ENCODE results near the gene GPR68.
"Not testable (repeated sequence)": the region's sequence is repeated elsewhere in the genome, so short reads cannot be mapped to it uniquely, and the experiment has no call there.

Gene GPR68

GRCh38 chr14:91272341-91273272 lies 28.1 kb upstream of the GPR68 start:
- DNase-seq, result no peak

DNA sequence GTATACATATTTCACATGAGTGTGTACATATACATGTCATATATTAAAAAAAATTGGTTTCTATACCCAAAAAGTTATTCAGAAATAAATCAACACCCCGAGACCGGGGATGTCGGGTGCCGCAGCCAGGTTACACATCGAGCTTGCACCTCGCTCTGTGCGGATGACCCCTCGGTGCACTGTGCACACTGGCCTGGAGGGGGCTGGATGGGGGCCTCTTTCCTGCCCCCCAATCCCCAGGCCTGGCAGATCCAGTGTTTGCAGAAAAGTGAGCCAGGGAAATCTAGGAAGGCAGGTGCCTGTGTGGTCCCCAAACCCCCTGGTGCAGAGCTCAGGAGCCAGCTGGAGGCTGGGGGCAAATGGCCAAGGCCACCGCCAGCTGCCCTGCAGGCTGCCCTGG lies 27.1 kb upstream of the GPR68 start:
- no peak for DNase-seq

DNA sequence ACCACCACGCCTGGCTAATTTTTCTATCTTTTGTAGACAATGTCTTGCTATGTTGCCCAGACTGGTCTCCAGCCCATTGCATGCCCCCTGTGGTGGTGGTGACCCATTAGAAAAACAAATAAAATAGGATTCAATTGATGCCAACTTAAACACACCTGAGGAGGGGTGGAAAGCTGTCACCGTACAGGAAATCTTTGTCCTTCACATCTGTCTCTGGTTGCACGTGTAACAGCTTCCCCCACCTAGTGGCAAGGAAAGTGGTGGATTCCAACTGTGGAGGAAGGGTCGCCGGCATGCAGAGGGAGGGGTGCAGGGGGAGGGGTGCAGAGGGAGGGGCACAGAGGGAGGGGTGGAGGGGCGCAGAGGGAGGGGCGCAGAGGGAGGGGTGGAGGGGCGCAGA lies 26.1 kb upstream of the GPR68 start:
- DNase-seq, result no peak

DNA sequence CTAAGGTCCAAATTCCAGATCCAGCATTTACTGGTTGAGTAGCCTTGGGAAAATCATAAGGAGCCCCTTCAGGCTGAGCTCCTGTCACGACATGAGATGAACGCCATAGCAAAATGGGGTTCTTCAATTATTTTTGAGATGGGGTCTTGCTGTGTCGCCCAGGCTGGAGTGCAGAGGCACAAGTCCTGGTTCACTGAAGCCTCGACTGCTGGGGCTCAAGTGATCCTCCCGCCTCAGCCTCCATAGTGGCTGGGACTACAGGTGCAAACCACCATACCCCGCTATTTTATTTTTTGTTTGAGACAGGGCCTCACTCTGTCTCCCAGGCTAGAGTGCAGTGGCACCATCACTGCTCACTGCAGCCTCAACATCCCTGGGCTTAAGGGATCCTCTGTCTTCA lies 25.7 kb upstream of the GPR68 start:
- DNase-seq, result no peak

GRCh38 chr14:91269076-91269991 lies 24.8 kb upstream of the GPR68 start:
- DNase-seq, result no peak

- DNase-seq, result no peak
Observed at GRCh38 chr14:91267965-91268437, 23.5 kb upstream of the GPR68 start.

DNA sequence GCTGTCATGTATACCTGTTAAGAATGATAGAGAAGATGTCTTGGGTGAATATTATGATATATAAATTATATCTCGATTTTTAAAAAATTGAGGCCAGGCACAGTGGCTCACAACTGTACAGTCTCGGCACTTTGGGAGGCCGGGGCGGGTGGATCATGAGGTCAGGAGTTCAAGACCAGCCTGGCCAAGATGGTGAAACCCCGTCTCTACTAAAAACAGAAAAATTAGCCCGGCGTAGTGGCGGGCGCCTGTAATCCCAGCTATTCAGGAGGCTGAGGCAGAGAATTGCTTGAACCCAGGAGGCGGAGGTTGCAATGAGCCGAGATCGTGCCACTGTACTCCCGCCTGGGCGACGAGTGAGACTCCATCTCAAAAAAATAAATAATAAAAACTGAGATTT lies 21.8 kb upstream of the GPR68 start:
- DNase-seq, result not testable (repeated sequence)

GRCh38 chr14:91265404-91265803 lies 20.9 kb upstream of the GPR68 start:
- DNase-seq, result no peak

DNA sequence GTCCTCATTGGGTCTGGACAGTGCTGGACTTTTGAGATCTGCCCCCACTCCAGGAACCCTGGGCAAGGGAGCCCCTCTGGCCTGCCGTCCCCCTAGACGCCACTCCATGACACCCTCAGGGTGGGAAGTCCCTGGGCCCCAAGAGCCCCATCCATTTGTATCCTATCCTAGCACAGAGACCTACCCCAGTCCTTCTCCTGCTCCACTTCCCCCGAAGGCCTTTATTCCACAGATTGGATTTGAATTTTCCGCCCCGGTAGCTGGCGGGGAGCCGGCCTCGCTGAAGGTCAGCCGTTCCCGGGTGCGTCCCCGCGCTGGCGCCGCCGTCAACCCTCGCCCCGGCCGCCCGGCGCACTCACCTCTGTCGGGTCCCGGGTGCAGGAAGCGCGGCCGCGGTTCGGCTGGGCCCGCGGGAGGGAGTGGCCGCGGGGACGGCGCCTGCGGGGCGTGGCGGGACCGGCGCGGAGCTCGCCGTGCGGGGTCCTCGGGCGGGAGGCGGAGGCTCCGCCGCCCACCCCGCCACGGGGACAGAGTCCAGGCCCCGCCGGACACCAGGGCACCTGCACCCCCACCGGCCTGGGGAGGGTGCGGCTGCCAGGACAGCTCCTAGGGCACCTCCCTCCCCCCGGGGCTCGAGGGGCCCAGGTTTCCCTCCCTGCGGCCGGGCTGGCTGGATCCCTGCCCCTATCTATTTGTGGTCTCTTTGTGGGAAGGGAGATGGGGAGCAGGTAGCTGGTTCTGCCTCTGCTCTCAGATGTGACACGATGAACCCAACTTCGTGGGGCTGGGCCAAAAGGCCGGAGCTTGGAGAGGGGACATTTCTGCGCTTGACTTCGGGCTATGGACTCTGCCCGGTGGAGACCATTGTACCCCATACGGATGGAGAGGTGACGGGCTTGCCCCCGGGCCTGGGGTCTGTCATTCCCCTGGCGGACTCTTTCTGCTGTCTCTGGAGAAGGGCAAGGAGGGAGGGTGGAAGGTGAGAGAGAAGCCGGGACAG lies 19.9 kb upstream of the GPR68 start:
- DNase-seq, result no peak

DNA sequence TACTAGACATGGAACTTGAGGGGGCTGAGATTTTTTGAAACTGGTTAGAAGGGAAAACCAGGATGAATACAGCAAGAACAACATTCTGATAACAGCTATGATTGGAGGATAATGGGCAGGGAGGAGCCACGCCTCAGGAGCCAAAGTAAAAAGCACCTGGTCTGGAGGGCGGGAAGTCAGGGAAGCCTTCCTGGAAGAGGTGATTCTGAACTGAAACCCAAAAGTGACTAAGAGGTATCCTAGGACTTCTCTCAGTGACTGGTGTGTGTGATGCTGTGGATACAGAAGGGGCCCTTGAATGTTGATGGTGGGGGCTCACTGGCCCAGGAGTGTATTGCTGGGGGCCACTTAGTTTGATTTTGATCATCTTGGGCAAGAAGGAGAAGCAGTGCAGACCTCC lies 18.8 kb upstream of the GPR68 start:
- DNase-seq, result no peak

DNA sequence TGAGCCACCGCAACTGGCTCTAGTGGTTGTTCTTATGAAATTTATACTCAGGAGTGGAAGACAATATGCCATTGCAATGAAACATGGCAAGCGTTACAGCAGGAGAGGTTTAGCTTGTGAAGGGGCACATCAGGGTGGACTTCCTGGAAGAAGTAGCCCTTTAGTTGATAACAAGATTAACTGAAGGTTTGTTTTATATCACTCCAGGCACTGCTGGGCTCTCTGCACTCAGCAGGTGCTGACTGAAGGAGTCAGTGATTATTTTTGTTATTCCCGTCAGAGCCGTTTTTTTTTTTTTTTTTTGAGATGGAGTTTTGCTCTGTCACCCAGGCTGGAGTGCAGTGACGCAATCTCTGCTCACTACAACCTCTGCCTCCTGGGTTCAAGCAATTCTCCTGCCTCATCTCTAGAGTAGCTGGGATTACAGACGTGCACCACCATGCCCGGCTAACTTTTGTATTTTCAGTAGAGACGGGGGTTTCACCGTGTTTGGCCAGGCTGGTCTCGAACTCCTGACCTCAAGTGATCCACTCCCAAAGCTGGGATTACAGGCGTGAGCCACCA lies 17.6 kb upstream of the GPR68 start:
- no peak for DNase-seq

DNA sequence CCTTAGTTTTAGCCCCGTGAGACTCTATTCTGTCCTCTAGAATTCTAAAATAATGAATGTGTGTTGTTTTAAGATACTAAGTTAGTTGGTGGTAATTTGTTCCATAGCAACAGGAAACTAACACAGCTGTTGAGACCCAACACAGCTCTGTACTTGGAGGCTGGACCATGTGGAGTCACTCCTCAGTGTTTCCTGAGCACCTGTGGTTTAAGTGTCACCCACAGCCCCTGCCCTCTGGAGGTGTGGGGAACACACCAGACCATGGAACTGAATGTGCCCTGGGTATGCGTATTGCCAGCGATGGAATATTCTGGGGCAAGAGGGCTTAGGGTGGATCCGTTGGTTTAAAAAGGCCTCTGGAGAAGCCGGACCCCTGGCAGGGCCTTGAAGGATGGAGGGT lies 16.6 kb upstream of the GPR68 start:
- no peak for DNase-seq

DNA sequence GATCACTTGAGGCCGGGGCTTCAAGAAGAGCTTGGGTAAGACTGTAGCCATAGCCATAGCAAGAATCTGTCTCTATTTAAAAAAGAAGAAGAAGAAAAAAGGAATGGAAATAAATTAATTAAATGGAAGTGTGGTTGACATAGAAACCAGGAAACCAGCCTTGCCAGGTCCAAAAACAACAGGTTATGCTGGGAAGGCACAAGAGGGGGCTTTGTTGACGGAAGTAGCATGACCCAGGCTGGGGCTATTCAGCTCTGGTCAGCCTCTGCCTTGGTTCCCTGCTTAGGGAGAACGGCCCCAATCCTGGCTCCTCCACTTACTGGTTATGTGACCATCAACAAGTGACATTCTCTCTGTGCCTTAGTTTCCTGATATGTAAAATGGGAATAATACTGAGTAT lies 14.4 kb upstream of the GPR68 start:
- no peak for DNase-seq

DNA sequence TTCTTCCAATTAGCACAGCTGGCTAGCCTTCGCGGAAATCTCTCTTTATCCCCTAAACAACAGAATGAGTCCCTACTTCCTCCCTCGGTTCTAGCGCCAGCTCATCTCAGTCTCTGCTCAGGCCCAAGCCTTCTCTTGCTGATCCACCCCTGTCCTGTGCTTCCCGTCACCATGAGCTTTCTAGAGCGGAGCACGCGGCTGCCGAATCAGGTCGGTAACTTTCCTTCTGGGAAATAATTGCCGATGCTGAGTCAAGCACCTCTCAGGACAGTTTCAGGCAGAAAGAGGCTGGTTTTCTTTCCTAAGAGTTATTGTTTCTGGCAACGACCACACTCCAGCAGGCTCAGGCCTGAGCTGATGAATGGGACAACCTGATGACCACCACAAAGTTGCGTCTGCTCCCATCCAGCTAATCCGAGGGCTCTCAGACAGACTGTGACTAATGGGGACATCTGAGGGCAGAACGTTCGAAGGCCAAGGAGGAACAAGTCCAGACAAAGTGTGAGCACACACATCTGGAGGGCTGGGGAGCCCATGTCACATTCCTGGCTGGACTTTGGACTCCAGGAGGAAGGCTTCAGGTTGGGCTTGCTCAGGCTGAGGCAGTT lies 13.6 kb upstream of the GPR68 start:
- DNase-seq, result no peak

- no peak for DNase-seq
Observed at GRCh38 chr14:91257328-91258010, 13.0 kb upstream of the GPR68 start.

GRCh38 chr14:91256661-91257060 lies 12.2 kb upstream of the GPR68 start:
- no peak for DNase-seq

DNA sequence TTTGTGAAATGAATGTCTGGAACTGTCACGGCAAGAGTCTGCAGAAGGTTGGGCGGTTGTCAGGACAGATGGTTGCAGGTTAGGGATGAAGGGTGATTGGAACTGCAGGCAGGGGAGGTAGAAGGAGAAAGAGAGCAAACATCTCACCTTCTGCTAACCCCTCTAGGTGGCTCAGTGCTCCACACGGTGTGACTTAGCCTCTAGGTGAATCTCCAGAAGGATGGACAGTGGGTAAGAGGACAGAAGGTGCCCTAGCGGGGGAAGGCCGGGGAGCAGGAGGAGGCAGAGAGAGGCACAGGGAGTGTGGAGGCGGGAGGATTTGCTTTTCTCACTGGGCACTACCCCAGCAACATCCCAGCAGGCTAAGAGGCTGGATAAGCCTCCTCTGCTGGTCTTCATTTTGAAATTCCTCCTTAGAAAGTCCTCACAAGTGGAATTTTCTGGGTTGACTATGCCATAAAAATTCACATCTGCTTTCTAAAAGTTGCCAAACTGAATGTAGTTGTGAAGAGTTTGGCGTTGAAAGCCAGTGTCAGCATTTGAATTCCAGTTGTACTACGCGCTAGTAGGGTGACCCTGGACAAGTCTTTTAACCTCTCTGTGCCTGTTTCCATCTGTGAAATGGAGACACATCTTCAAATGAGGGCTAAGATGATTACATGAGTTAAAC lies 10.7 kb upstream of the GPR68 start:
- no peak for DNase-seq

DNA sequence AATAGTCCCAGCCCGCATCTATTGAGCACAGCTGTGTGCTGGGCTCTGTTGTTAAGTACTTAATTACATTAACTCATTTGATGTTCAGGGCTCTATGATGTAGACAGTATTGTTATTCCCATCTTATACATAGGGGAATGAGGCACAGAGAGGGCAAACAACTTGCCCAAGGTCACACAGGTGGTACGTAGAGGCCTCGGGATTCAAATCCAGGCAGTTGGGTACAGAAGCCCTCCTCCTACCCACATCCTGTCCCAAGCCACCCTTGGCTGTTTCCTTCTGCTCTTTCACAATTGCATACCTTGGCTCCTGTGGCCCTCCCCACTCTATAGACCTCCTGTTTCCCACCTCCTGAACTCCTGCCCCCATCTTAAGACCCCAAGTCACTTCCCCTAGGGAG lies 10.0 kb upstream of the GPR68 start:
- no peak for DNase-seq

DNA sequence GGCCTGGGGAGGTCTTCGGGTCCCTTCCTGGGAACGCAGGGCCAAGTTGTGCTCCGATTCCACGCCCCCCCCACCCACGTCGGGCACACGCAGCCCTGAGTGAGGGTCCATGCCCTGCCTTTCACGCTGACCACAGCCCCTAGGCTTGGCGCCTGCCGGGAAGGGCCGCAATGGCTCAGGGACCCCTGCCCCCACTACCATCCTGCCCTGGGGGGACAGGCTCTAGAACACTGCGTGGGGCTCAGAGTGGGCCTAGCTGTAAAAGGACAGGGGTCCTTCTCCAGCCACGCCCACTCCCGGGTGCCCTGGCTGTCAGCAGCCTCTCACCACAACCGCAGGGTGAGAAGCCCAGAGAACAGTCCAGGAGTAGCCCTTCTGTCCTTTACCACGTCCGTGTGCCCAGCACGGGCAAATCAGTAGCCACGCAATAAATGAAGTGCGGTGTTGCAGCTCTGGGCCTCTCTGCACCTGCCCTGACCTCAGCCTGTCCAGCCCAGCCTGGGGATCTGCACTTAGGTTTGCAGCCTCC lies 9.4 kb upstream of the GPR68 start:
- no peak for DNase-seq

Data from hippocampal formation (tissue), 2 donors.